CD4-positive, CD25-positive, alpha-beta regulatory T cell (primary cell): Measurements from ENCODE around the gene ESRRG. TPM values are rescaled to one million over a fixed set of nuclear protein-coding genes. Genes with fewer than 3 reads are reported as not detected.

Source experiments
- ATAC-seq, 2 donors: fragments of 150-1000 bp; cut with Tn5 transposase; one replicate each; pipeline ENCODE4 v1.10.0; 2021; ENCODE audit warnings: low read depth in 2 of 2, moderate number of reproducible peaks in 2 of 2, moderate library complexity in 1 of 2
- DNase-seq, 3 donors: peaks; one replicate each; pipeline versions ENCODE4 v3.0.0 to v3.0.0-alpha.2; 2012 to 2022; ENCODE audit warnings: mixed read lengths in 1 of 3
- H3K27ac ChIP-seq: one replicate; pipeline ENCODE4 v1.7.0; 2013; ENCODE audit warnings: mild to moderate bottlenecking, low read length; ENCODE audit not compliant: insufficient read depth, poor library complexity, severe bottlenecking
- H3K27me3 ChIP-seq: one replicate; pipeline ENCODE4 v1.7.0; 2013; ENCODE audit warnings: low read length; ENCODE audit not compliant: control insufficient read depth, insufficient read depth
- H3K36me3 ChIP-seq: one replicate; pipeline ENCODE4 v1.7.0; 2013; ENCODE audit warnings: mild to moderate bottlenecking, low read length, moderate library complexity; ENCODE audit not compliant: control insufficient read depth, insufficient read depth
- H3K4me1 ChIP-seq: 2 replicates; pipeline ENCODE4 v1.7.0; 2013; ENCODE audit warnings: mild to moderate bottlenecking, low read length; ENCODE audit not compliant: insufficient read depth, control insufficient read depth, poor library complexity, severe bottlenecking
- H3K4me3 ChIP-seq: one replicate; pipeline ENCODE4 v1.7.0; 2013; ENCODE audit warnings: low read depth, mild to moderate bottlenecking, low read length, moderate library complexity
- H3K9me3 ChIP-seq, 2 experiments: 1 replicate in 1 of 2; 2 replicates in 1 of 2; pipeline ENCODE4 v1.7.0; 2013; ENCODE audit warnings: low read length in 2 of 2, mild to moderate bottlenecking in 1 of 2, moderate library complexity in 1 of 2; ENCODE audit not compliant: control insufficient read depth in 2 of 2
- H3K27ac Mint-ChIP-seq, 3 donors: one replicate each; pipeline ENCODE4 v1.8.0; 2020 to 2022; ENCODE audit warnings: mild to moderate bottlenecking in 3 of 3, mixed read lengths in 3 of 3, moderate library complexity in 2 of 3
- H3K27me3 Mint-ChIP-seq: one replicate; pipeline ENCODE4 v1.8.0; 2022; ENCODE audit warnings: mild to moderate bottlenecking, mixed read lengths
- H3K36me3 Mint-ChIP-seq: one replicate; pipeline ENCODE4 v1.8.0; 2020; ENCODE audit warnings: mixed read lengths
- H3K4me1 Mint-ChIP-seq, 4 donors: one replicate each; pipeline ENCODE4 v1.8.0; 2020 to 2022; ENCODE audit warnings: mixed read lengths in 4 of 4, mild to moderate bottlenecking in 1 of 4
- H3K4me3 Mint-ChIP-seq, 4 donors: one replicate each; pipeline ENCODE4 v1.8.0; 2020 to 2022; ENCODE audit warnings: mild to moderate bottlenecking in 4 of 4, mixed read lengths in 4 of 4, moderate library complexity in 3 of 4
- H3K9me3 Mint-ChIP-seq, 7 donors: one replicate each; pipeline ENCODE4 v1.8.0; 2020 to 2022; ENCODE audit warnings: mixed read lengths in 7 of 7, mild to moderate bottlenecking in 3 of 7, moderate library complexity in 2 of 7
- polyA plus RNA-seq, 4 donors: library from polyadenylated mRNA; unstranded; fragments of 300-500 nt; fragmentation: Illumina TruSeq; gene quantifications; one replicate each; pipeline ENCODE4 v1.2.3, GENCODE V29; 2021
- total RNA-seq: library from RNA; stranded (reverse); gene quantifications from one replicate; pipeline ENCODE4 v1.2.3, GENCODE V29; 2022

Gene ESRRG
- total and polyA plus RNA-seq, 5 donors from 2014 or later = not detected

GRCh38 chr1:216518844-216519627, 204.2 kb downstream of the ESRRG start:
- DNase-seq (no peak), ATAC-seq (no peak)
- H3K27ac Mint-ChIP-seq = no peak overlapping the region
- Histone ChIP-seq H3K4me1 (no peaks in the 10 kb centered on the region), H3K9me3 (no peaks in the 10 kb centered on the region), H3K27ac (no peak overlapping the region), H3K4me3 (no peak overlapping the region), H3K36me3 (no peaks in the 10 kb centered on the region), H3K27me3 (no peaks in the 10 kb centered on the region)
- H3K4me1 Mint-ChIP-seq = no peaks in the 10 kb centered on the region
- H3K9me3 Mint-ChIP-seq = peaks cover 0 to 9% (median 2%) of the 10 kb centered on the region in 7 donors
- no peak overlapping the region for H3K4me3 Mint-ChIP-seq
- no peaks in the 10 kb centered on the region for H3K27me3 Mint-ChIP-seq
- no peaks in the 10 kb centered on the region for H3K36me3 Mint-ChIP-seq

- Mint-ChIP-seq H3K9me3 (peaks cover 0 to 27% (median 5%) of the 10 kb centered on the region in 7 donors), H3K4me1 (no peaks in the 10 kb centered on the region), H3K27me3 (no peaks in the 10 kb centered on the region), H3K36me3 (no peaks in the 10 kb centered on the region), H3K4me3 (no peak overlapping the region), H3K27ac (no peak overlapping the region)
- Histone ChIP-seq H3K27ac (no peak overlapping the region), H3K36me3 (no peaks in the 10 kb centered on the region), H3K4me1 (no peaks in the 10 kb centered on the region), H3K27me3 (no peaks in the 10 kb centered on the region), H3K4me3 (no peak overlapping the region), H3K9me3 (no peaks in the 10 kb centered on the region)
- ATAC-seq (no peak), DNase-seq (no peak)
Observed at GRCh38 chr1:216502528-216503162, 220.6 kb downstream of the ESRRG start.

DNA sequence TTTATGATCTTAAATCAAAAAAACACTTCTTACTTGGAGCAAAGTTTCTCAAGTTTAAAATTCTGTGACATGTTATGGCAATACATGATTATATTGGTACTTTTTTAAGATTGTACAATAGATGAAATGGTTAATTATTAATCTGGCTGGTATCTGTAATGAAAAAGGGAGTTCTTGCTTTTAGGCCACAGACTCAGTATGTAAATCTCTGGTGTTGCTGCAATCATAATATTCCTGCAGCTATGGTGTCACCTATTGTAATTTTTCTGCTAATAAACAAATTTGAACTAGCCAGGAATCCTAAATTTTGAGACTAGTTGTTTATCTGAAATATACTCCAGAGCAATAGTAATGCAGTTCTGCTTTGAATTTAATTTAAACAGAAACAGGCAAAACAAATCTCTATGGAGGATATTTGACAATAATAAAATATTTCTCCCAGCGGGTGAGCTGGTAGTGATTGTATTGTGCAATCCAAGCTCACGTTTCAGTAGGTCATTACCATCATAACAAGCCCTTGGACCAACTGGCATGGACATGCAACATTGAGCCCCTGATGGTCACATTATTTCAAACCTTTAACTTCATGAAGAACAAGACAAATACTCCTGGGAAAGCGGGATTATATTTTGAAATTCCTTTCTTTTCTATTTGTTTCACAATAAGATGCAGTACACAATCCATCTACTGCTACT, 222.8 kb downstream of the ESRRG start:
- H3K9me3 Mint-ChIP-seq = peaks cover 0 to 17% (median 4%) of the 10 kb centered on the region in 7 donors
- Histone ChIP-seq H3K27me3 (no peaks in the 10 kb centered on the region), H3K36me3 (no peaks in the 10 kb centered on the region), H3K27ac (no peak overlapping the region), H3K4me3 (no peak overlapping the region), H3K4me1 (no peaks in the 10 kb centered on the region), H3K9me3 (no peaks in the 10 kb centered on the region)
- ATAC-seq (no peak), DNase-seq (no peak)
- H3K36me3 Mint-ChIP-seq = no peaks in the 10 kb centered on the region
- no peaks in the 10 kb centered on the region for H3K27me3 Mint-ChIP-seq
- H3K4me3 Mint-ChIP-seq = no peak overlapping the region
- H3K27ac Mint-ChIP-seq = no peak overlapping the region
- no peaks in the 10 kb centered on the region for H3K4me1 Mint-ChIP-seq

DNA sequence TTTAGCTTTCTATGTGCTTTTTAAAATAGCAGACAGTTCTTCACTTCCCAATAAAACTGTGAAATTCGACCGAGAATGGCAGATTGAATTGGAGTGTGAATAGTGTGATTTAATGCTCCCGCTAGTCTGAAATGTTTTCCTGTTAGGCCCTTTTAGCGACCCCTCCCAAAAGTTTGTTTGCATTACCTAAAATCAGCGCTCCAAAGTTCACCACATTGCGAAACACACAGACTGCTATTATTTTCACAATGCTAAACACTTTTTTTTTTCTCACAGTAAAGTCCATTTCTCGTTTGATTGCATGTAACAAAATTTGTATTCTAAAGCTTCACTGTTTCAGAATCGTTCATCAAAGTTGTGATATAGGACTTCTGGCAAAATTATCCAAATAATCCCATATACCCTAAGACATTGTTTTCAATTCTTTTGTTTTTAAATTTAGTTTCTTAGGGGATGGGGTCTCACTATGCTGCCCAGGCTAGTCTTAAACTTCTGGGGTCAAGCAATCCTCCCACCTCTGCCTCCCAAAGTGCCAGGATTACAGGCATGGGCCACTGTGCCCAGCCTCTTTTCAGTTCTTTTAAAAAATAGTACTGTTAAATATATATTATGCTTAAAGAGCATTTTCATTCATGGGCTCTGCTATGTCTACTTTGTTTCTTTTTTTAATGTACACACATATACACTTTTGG, 223.5 kb downstream of the ESRRG start:
- H3K36me3 ChIP-seq = no peaks in the 10 kb centered on the region
- no peaks in the 10 kb centered on the region for H3K4me1 Mint-ChIP-seq

DNA sequence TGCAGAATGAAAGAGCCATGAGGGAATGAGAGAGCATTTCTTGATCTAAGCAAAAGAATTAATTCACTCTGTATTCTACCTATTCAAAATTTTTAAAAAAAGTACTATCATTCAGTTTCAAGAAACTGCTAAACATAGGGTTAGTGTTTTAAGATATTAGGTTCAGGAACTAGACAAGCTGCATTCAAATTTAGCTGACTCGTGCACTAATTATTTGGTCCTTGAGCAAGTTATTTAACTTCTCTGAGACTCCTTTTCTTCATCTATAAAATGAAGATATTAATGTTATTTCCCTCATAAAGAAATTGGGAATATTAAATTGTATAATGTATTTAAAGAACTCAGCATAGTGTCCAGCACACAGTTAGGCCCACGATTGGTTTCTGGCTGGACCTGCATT, 225.0 kb downstream of the ESRRG start:
- no peaks in the 10 kb centered on the region for H3K27me3 ChIP-seq
- H3K27ac ChIP-seq = no peak overlapping the region
- H3K36me3 Mint-ChIP-seq = no peaks in the 10 kb centered on the region

More for the DNA sequence above, 223.5 kb downstream of the ESRRG start:
- Mint-ChIP-seq H3K27ac (no peak overlapping the region), H3K36me3 (no peaks in the 10 kb centered on the region), H3K27me3 (no peaks in the 10 kb centered on the region), H3K4me3 (no peak overlapping the region), H3K9me3 (peaks cover 0 to 17% (median 4%) of the 10 kb centered on the region in 7 donors)
- H3K4me1 ChIP-seq = no peaks in the 10 kb centered on the region
- H3K4me3 ChIP-seq = no peak overlapping the region
- H3K9me3 ChIP-seq = no peaks in the 10 kb centered on the region
- DNase-seq = no peak
- ATAC-seq = no peak
- no peaks in the 10 kb centered on the region for H3K27me3 ChIP-seq
- H3K27ac ChIP-seq = no peak overlapping the region

GRCh38 chr1:216485042-216485441, 238.2 kb downstream of the ESRRG start:
- no peak overlapping the region for H3K4me3 Mint-ChIP-seq

More for the DNA sequence above, 225.0 kb downstream of the ESRRG start:
- H3K4me1 ChIP-seq = no peaks in the 10 kb centered on the region
- peaks cover 0 to 2% of the 10 kb centered on the region in 2 experiments for H3K9me3 ChIP-seq
- no peaks in the 10 kb centered on the region for H3K36me3 ChIP-seq
- ATAC-seq (no peak), DNase-seq (no peak)
- peaks cover 0 to 27% (median 4%) of the 10 kb centered on the region in 7 donors for H3K9me3 Mint-ChIP-seq
- no peaks in the 10 kb centered on the region for H3K27me3 Mint-ChIP-seq
- no peak overlapping the region for H3K4me3 Mint-ChIP-seq
- no peak overlapping the region for H3K4me3 ChIP-seq
- no peak overlapping the region for H3K27ac Mint-ChIP-seq
- no peaks in the 10 kb centered on the region for H3K4me1 Mint-ChIP-seq

GRCh38 chr1:216483672-216484401, 239.4 kb downstream of the ESRRG start:
- Mint-ChIP-seq H3K36me3 (no peaks in the 10 kb centered on the region), H3K4me1 (no peaks in the 10 kb centered on the region), H3K4me3 (no peak overlapping the region), H3K27me3 (no peaks in the 10 kb centered on the region), H3K27ac (no peak overlapping the region), H3K9me3 (peaks cover 3 to 30% (median 13%) of the 10 kb centered on the region in 7 donors)
- Histone ChIP-seq H3K4me3 (no peak overlapping the region), H3K27me3 (no peaks in the 10 kb centered on the region), H3K4me1 (no peaks in the 10 kb centered on the region), H3K27ac (no peak overlapping the region), H3K9me3 (peaks cover 0 to 4% of the 10 kb centered on the region in 2 experiments), H3K36me3 (no peaks in the 10 kb centered on the region)
- no peak for ATAC-seq
- no peak for DNase-seq

More at GRCh38 chr1:216485042-216485441, 238.2 kb downstream of the ESRRG start:
- Histone ChIP-seq H3K4me3 (no peak overlapping the region), H3K27ac (no peak overlapping the region), H3K4me1 (no peaks in the 10 kb centered on the region), H3K9me3 (peaks cover 0 to 4% of the 10 kb centered on the region in 2 experiments), H3K27me3 (no peaks in the 10 kb centered on the region), H3K36me3 (no peaks in the 10 kb centered on the region)
- Mint-ChIP-seq H3K27ac (no peak overlapping the region), H3K4me1 (no peaks in the 10 kb centered on the region), H3K9me3 (peaks cover 3 to 26% (median 12%) of the 10 kb centered on the region in 7 donors), H3K36me3 (no peaks in the 10 kb centered on the region), H3K27me3 (no peaks in the 10 kb centered on the region)
- DNase-seq (no peak), ATAC-seq (no peak)
